OCI-LY1 (cell line): Measurements from ENCODE around the gene COG8.

Experiments used
- H2AFZ ChIP-seq: fragments of 200-600 bp; sonication (generic), shearing (Covaris generic); 2 replicates; pipeline ENCODE4 v1.6.0; 2014; ENCODE audit warnings: antibody characterized with exemption, mild to moderate bottlenecking, low read length
- H3F3A ChIP-seq: fragments of 200-600 bp; sonication (generic), shearing (Covaris generic); 2 replicates; pipeline ENCODE4 v1.6.0; 2014; ENCODE audit warnings: mild to moderate bottlenecking, antibody characterized with exemption, low read length, moderate library complexity; ENCODE audit not compliant: insufficient read depth
- H3K27ac ChIP-seq: fragments of 200-600 bp; sonication (generic); 2 replicates; pipeline ENCODE4 v1.5.1; 2014; ENCODE audit warnings: low read length, mixed run types, mild to moderate bottlenecking, low read depth; ENCODE audit not compliant: poor library complexity, severe bottlenecking
- H3K27me3 ChIP-seq: fragments of 200-600 bp; sonication (generic); 2 replicates; pipeline ENCODE4 v1.6.0; 2014; ENCODE audit warnings: antibody characterized with exemption, mild to moderate bottlenecking, low read length, moderate library complexity; ENCODE audit not compliant: insufficient read depth
- H3K36me3 ChIP-seq: fragments of 200-600 bp; sonication (generic); 2 replicates; pipeline ENCODE4 v1.6.1; 2014; ENCODE audit warnings: mild to moderate bottlenecking, antibody characterized with exemption, low read length, moderate library complexity, mixed read lengths; ENCODE audit not compliant: insufficient read depth
- H3K4me1 ChIP-seq: fragments of 200-600 bp; sonication (generic); 2 replicates; pipeline ENCODE4 v1.5.1; 2014; ENCODE audit warnings: mild to moderate bottlenecking, low read length, moderate library complexity; ENCODE audit not compliant: insufficient read depth, severe bottlenecking
- H3K4me2 ChIP-seq: fragments of 200-600 bp; sonication (generic), shearing (Covaris generic); 2 replicates; pipeline ENCODE4 v1.6.1; 2014; ENCODE audit warnings: low read length
- H3K4me3 ChIP-seq: fragments of 200-600 bp; sonication (generic); 2 replicates; pipeline ENCODE4 v1.5.1; 2014; ENCODE audit warnings: low read length, low read depth, mild to moderate bottlenecking, mixed read lengths; ENCODE audit not compliant: poor library complexity, severe bottlenecking
- H3K79me2 ChIP-seq: fragments of 200-600 bp; shearing (Covaris generic); 2 replicates; pipeline ENCODE4 v1.6.1; 2016; ENCODE audit warnings: mixed run types, low read length, mixed read lengths; ENCODE audit not compliant: insufficient read depth
- H3K9ac ChIP-seq: fragments of 200-600 bp; sonication (generic), shearing (Covaris generic); 2 replicates; pipeline ENCODE4 v1.6.1; 2014; ENCODE audit warnings: mild to moderate bottlenecking, low read length, mixed read lengths
- H3K9me2 ChIP-seq: fragments of 200-600 bp; sonication (generic), shearing (Covaris generic); 2 replicates; pipeline ENCODE4 v1.6.1; 2014; ENCODE audit warnings: low read depth, mild to moderate bottlenecking, low read length, mixed read lengths
- H3K9me3 ChIP-seq: fragments of 200-600 bp; shearing (Covaris generic); 2 replicates; pipeline ENCODE4 v1.6.1; 2014; ENCODE audit warnings: low read length, mixed read lengths
- H4K20me1 ChIP-seq: fragments of 200-600 bp; sonication (generic), shearing (Covaris generic); 2 replicates; pipeline ENCODE4 v1.6.0; 2016; ENCODE audit warnings: mild to moderate bottlenecking, low read length; ENCODE audit not compliant: insufficient read depth
- EZH2 ChIP-seq: fragments of 200-600 bp; sonication (generic), shearing (Covaris generic); IDR thresholded peaks from 2 replicates; pipeline ENCODE4 v1.8.0; 2017; ENCODE audit warnings: borderline replicate concordance, mixed run types, mild to moderate bottlenecking, antibody characterized with exemption, low read length, moderate library complexity, mixed read lengths
- TF ChIP-seq, protein P1 (sequence below): fragments of 200-600 bp; sonication (generic), shearing (Covaris generic); IDR thresholded peaks from 2 replicates; pipeline ENCODE4 v1.5.1; 2017; ENCODE audit warnings: mild to moderate bottlenecking, antibody characterized with exemption, low read length, moderate library complexity, mixed read lengths

Gene COG8

DNA sequence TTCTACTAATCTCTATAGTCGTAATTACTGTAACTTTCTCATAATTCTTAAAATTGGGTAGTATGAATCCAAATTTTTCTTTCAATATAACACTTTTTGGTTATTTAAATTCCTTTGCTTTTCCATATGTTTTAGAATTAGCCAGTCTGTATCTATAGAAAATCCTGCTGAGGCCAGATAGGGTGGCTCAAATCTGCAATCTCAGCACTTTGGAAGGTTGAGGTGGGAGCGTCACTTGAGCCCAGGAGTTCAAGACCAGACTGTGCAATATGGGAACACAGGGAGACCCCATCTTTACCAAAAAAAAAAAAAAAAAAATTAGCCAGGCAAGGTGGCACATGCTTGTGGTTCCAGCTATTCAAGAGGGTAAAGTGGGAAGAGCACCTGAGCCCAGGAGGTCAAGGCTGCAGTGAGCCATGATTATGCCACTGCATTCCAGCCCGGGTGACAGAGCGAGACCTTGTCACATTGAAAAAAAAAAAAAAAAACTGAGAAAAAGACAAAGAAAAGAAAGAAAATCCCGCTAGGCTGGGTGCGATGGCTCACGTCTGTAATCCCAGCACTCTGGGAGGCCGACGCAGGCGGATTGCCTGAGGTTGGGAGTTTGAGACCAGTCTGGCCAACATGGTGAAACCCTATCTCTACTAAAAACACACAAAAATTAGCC is 37.2 kb upstream of the COG8 start:
- Histone ChIP-seq H3K9ac (no peak overlapping the region), H3K36me3 (peaks cover 79% of the 10 kb centered on the region), H3K4me1 (peaks cover 16% of the 10 kb centered on the region), H2AFZ (no peak overlapping the region), H4K20me1 (no peaks in the 10 kb centered on the region), H3K27me3 (no peaks in the 10 kb centered on the region), H3K9me2 (no peaks in the 10 kb centered on the region), H3K27ac (no peak overlapping the region), H3K79me2 (no peaks in the 10 kb centered on the region), H3K4me3 (no peak overlapping the region), H3K4me2 (no peak overlapping the region), H3F3A (no peaks in the 10 kb centered on the region), H3K9me3 (no peaks in the 10 kb centered on the region)
- no peak for TF ChIP-seq EZH2

DNA sequence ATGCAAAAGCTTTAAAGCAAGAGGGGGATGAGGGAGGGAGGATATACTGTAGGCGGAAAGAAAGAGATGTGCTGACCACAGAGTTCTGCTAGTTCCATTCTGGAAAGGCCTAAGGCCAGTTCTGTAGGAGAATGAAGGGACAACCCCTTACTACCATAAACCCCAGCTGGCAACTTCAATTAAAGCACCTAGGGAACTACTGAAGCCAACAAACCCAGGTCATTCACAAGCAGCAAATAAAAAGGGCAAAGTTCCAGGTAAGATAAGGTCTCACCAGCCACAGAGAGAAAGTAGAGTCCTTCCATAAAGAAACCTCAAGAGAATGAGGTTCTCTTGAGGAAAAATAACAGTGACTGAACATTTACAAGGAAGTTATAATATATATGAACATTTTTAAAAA is 33.7 kb upstream of the COG8 start:
- H3K27ac ChIP-seq = no peak overlapping the region
- no peaks in the 10 kb centered on the region for H4K20me1 ChIP-seq
- no peaks in the 10 kb centered on the region for H3K9me2 ChIP-seq
- no peak for TF ChIP-seq EZH2
- TF ChIP-seq, protein P1, sequence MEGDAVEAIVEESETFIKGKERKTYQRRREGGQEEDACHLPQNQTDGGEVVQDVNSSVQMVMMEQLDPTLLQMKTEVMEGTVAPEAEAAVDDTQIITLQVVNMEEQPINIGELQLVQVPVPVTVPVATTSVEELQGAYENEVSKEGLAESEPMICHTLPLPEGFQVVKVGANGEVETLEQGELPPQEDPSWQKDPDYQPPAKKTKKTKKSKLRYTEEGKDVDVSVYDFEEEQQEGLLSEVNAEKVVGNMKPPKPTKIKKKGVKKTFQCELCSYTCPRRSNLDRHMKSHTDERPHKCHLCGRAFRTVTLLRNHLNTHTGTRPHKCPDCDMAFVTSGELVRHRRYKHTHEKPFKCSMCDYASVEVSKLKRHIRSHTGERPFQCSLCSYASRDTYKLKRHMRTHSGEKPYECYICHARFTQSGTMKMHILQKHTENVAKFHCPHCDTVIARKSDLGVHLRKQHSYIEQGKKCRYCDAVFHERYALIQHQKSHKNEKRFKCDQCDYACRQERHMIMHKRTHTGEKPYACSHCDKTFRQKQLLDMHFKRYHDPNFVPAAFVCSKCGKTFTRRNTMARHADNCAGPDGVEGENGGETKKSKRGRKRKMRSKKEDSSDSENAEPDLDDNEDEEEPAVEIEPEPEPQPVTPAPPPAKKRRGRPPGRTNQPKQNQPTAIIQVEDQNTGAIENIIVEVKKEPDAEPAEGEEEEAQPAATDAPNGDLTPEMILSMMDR = no peak
- no peak overlapping the region for H3K4me2 ChIP-seq
- H2AFZ ChIP-seq = no peak overlapping the region
- no peaks in the 10 kb centered on the region for H3K79me2 ChIP-seq
- no peak overlapping the region for H3K9ac ChIP-seq
- H3K27me3 ChIP-seq = no peaks in the 10 kb centered on the region
- H3K4me1 ChIP-seq = peaks cover 18% of the 10 kb centered on the region
- H3K36me3 ChIP-seq = peaks cover 80% of the 10 kb centered on the region
- no peak overlapping the region for H3K4me3 ChIP-seq
- H3F3A ChIP-seq = no peaks in the 10 kb centered on the region
- no peaks in the 10 kb centered on the region for H3K9me3 ChIP-seq

DNA sequence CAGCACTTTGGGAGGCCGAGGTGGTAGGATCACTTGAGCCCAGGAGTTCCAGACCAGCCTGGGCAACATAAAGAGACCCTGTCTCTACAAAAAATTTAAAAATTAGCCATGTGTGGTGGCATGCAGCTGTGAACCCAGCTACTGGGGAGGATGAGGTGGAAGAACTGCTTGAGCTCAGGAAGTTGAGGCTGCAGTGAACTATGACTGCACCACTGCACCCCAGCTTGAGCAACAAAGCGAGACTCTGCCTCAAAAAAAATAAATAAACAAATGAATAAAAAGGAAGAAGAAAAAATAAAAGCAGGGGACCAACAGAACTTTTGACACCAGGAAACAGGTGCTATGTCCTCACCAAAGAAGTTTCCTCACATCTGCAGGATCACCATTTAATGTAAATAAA is 32.2 kb upstream of the COG8 start:
- peaks cover 87% of the 10 kb centered on the region for H3K36me3 ChIP-seq
- H3K4me2 ChIP-seq = no peak overlapping the region
- H4K20me1 ChIP-seq = no peaks in the 10 kb centered on the region
- no peaks in the 10 kb centered on the region for H3K9me2 ChIP-seq
- no peaks in the 10 kb centered on the region for H3K9me3 ChIP-seq
- H3K27ac ChIP-seq = peak overlapping the region; percentile 64
- no peaks in the 10 kb centered on the region for H3K27me3 ChIP-seq
- no peak overlapping the region for H2AFZ ChIP-seq
- H3K4me1 ChIP-seq = peaks cover 18% of the 10 kb centered on the region
- TF ChIP-seq, protein P1 = no peak
- no peak for TF ChIP-seq EZH2
- H3K9ac ChIP-seq = no peak overlapping the region
- no peaks in the 10 kb centered on the region for H3F3A ChIP-seq
- H3K4me3 ChIP-seq = no peak overlapping the region
- no peaks in the 10 kb centered on the region for H3K79me2 ChIP-seq

- no peaks in the 10 kb centered on the region for H3K9me2 ChIP-seq
- H3K4me3 ChIP-seq = no peak overlapping the region
- no peaks in the 10 kb centered on the region for H3K9me3 ChIP-seq
- H4K20me1 ChIP-seq = no peaks in the 10 kb centered on the region
- no peak for TF ChIP-seq EZH2
- TF ChIP-seq, protein P1 = no peak
- H2AFZ ChIP-seq = no peak overlapping the region
- no peak overlapping the region for H3K27ac ChIP-seq
- no peaks in the 10 kb centered on the region for H3K27me3 ChIP-seq
- peaks cover 97% of the 10 kb centered on the region for H3K36me3 ChIP-seq
- no peak overlapping the region for H3K4me2 ChIP-seq
- no peak overlapping the region for H3K9ac ChIP-seq
- no peaks in the 10 kb centered on the region for H3F3A ChIP-seq
- H3K79me2 ChIP-seq = no peaks in the 10 kb centered on the region
- H3K4me1 ChIP-seq = peaks cover 18% of the 10 kb centered on the region
Measured at GRCh38 chr16:69368866-69369265, 29.5 kb upstream of the COG8 start.
